ENCODE results near the gene PDGFB.

The PDGFB gene

GRCh38 chr22:39229075-39229474 lies 15.7 kb downstream of the PDGFB start:
- no peak for TF ChIP-seq CTCF (IDR thresholded peaks at IDR 0.05; ENCODE audit: low read depth, low read length, missing control alignments)
- in situ Hi-C loops (cut with HindIII; ENCODE audit: low sequenced_read_pairs), result no loop called here

GRCh38 chr22:39227542-39228272 lies 17.1 kb downstream of the PDGFB start:
- no peak for DNase-seq (ENCODE audit: low read depth)
- TF ChIP-seq CTCF (IDR thresholded peaks at IDR 0.05; ENCODE audit: low read depth, low read length, missing control alignments), result no peak
- no peak overlapping the region for H3K4me3 ChIP-seq (ENCODE audit: low read depth, low read length)
- in situ Hi-C loops (cut with HindIII; ENCODE audit: low sequenced_read_pairs), result no loop called here

More at GRCh38 chr22:39229075-39229474, 15.7 kb downstream of the PDGFB start:
- DNase-seq (ENCODE audit: low read depth), result no peak
- no peak overlapping the region for H3K4me3 ChIP-seq (ENCODE audit: low read depth, low read length)

- no peak overlapping the region for H3K4me3 ChIP-seq (ENCODE audit: low read depth, low read length)
- TF ChIP-seq CTCF (IDR thresholded peaks at IDR 0.05; ENCODE audit: low read depth, low read length, missing control alignments), result no peak
- in situ Hi-C loops (cut with HindIII; ENCODE audit: low sequenced_read_pairs), result no loop called here
- no peak for DNase-seq (ENCODE audit: low read depth)
Observed at GRCh38 chr22:39226353-39226752, 18.4 kb downstream of the PDGFB start.

GRCh38 chr22:39225591-39225990 lies 19.2 kb downstream of the PDGFB start:
- in situ Hi-C loops (cut with HindIII; ENCODE audit: low sequenced_read_pairs), result no loop called here

GRCh38 chr22:39224550-39224949 lies 20.2 kb downstream of the PDGFB start:
- DNase-seq (ENCODE audit: low read depth), result no peak
- in situ Hi-C loops (cut with HindIII; ENCODE audit: low sequenced_read_pairs), result no loop called here
- TF ChIP-seq CTCF (IDR thresholded peaks at IDR 0.05; ENCODE audit: low read depth, low read length, missing control alignments), result no peak
- no peak overlapping the region for H3K4me3 ChIP-seq (ENCODE audit: low read depth, low read length)

More at GRCh38 chr22:39225591-39225990, 19.2 kb downstream of the PDGFB start:
- no peak overlapping the region for H3K4me3 ChIP-seq (ENCODE audit: low read depth, low read length)
- no peak for DNase-seq (ENCODE audit: low read depth)
- TF ChIP-seq CTCF (IDR thresholded peaks at IDR 0.05; ENCODE audit: low read depth, low read length, missing control alignments), result no peak

GRCh38 chr22:39223091-39223710 lies 21.6 kb downstream of the PDGFB start:
- no peak for DNase-seq (ENCODE audit: low read depth)
- in situ Hi-C loops (cut with HindIII; ENCODE audit: low sequenced_read_pairs), result no loop called here
- TF ChIP-seq CTCF (IDR thresholded peaks at IDR 0.05; ENCODE audit: low read depth, low read length, missing control alignments), result no peak
- no peak overlapping the region for H3K4me3 ChIP-seq (ENCODE audit: low read depth, low read length)

Data from astrocyte of the cerebellum (primary cell).